ENCODE measurements around the gene KRTCAP2. TPM values are rescaled to one million over a fixed set of nuclear protein-coding genes. Genes with fewer than 3 reads are reported as not detected.
A peak's percentile ranks its signal among the peaks of the same experiment; 100 is the strongest.
"Not testable (repeated sequence)": the region's sequence is repeated elsewhere in the genome, so short reads cannot be mapped to it uniquely, and the experiment has no call there.

The KRTCAP2 gene
- total RNA-seq, 1 donor from 2014 or later, result 111 TPM

- ATAC-seq, result no peak
Measured at GRCh38 chr1:155182052-155182550, 9.0 kb upstream of the KRTCAP2 start.

- ATAC-seq, result no peak
Measured at GRCh38 chr1:155181371-155182051, 8.4 kb upstream of the KRTCAP2 start.

GRCh38 chr1:155179112-155180031 is 6.3 kb upstream of the KRTCAP2 start:
- no peak for ATAC-seq

- ATAC-seq, result no peak
Measured at GRCh38 chr1:155178441-155179111, 5.5 kb upstream of the KRTCAP2 start.

- ATAC-seq, result no peak
Measured at GRCh38 chr1:155177918-155178281, 4.8 kb upstream of the KRTCAP2 start.

- peak; percentile 70 for ATAC-seq
Measured at GRCh38 chr1:155177192-155177917, 4.3 kb upstream of the KRTCAP2 start.

GRCh38 chr1:155176544-155177071 is 3.5 kb upstream of the KRTCAP2 start:
- peak; percentile 62 for ATAC-seq

GRCh38 chr1:155175927-155176371 is 2.8 kb upstream of the KRTCAP2 start:
- no peak for ATAC-seq

- ATAC-seq, result no peak
Measured at GRCh38 chr1:155175281-155175926, 2.3 kb upstream of the KRTCAP2 start.

- ATAC-seq, result no peak
Measured at GRCh38 chr1:155174324-155175280, 1.5 kb upstream of the KRTCAP2 start.

- ATAC-seq, result no peak
Measured at GRCh38 chr1:155173478-155174323, 597 bp upstream of the KRTCAP2 start, which contains the start of gene TRIM46. TSS of gene TRIM46 (plus strand) at chr1:155173849. CDS start at chr1:155173967, 118 bp downstream.

GRCh38 chr1:155171836-155172731 is 1.0 kb downstream of the KRTCAP2 start:
- no peak for ATAC-seq

GRCh38 chr1:155170806-155171205 is 2.3 kb downstream of the KRTCAP2 start:
- no peak for ATAC-seq

GRCh38 chr1:155170101-155170785 is 2.9 kb downstream of the KRTCAP2 start:
- ATAC-seq, result no peak

- ATAC-seq, result no peak
Measured at GRCh38 chr1:155169541-155169940, 3.6 kb downstream of the KRTCAP2 start.

- no peak for ATAC-seq
Measured at GRCh38 chr1:155168456-155169210, 4.5 kb downstream of the KRTCAP2 start.

GRCh38 chr1:155168105-155168445 is 5.0 kb downstream of the KRTCAP2 start:
- not testable (repeated sequence) for ATAC-seq
